Measurements from ENCODE around the gene POLR2A.

Gene POLR2A

GRCh38 chr17:7502171-7502847 lies 18.1 kb downstream of the POLR2A start:
- no peak overlapping the region for H3K23ac ChIP-seq (ENCODE audit: low read length in 2 of 2)
- no peak overlapping the region for H3K27ac ChIP-seq (ENCODE audit: low read length, poor library complexity, severe bottlenecking)
- H3K18ac ChIP-seq (ENCODE audit: low read depth in 1 of 2, low read length in 2 of 2): no peak overlapping the region
- no peak overlapping the region for H4K8ac ChIP-seq (ENCODE audit: low read length)
- H2BK12ac ChIP-seq (ENCODE audit: low read length in 2 of 2): no peak overlapping the region
- H2AK5ac ChIP-seq (ENCODE audit: low read length, severe bottlenecking): no peak overlapping the region
- peaks cover 80 to 95% of the 10 kb centered on the region in 2 experiments for H3K36me3 ChIP-seq (ENCODE audit: control insufficient read depth in 1 of 2, insufficient read depth in 2 of 2, low read depth in 1 of 2, low read length in 2 of 2)
- no peak for DNase-seq
- no peak overlapping the region for H2BK15ac ChIP-seq (ENCODE audit: low read depth, poor library complexity, severe bottlenecking)
- H2BK120ac ChIP-seq (ENCODE audit: low read depth, low read length): no peak overlapping the region
- H3K9ac ChIP-seq (ENCODE audit: low read length): no peak overlapping the region
- no peak overlapping the region for H3K4ac ChIP-seq (ENCODE audit: low read depth in 1 of 2, low read length in 2 of 2)
- no peak overlapping the region for H3K4me3 ChIP-seq (ENCODE audit: insufficient read depth in 1 of 2, low read depth in 1 of 2, low read length in 2 of 2)
- no peak overlapping the region for H4K91ac ChIP-seq (ENCODE audit: low read length)
- no peaks in the 10 kb centered on the region for H3K27me3 ChIP-seq (ENCODE audit: control insufficient read depth in 1 of 2, insufficient read depth in 1 of 2, low read length in 2 of 2)
- peaks cover 57% of the 10 kb centered on the region for H3K79me1 ChIP-seq (replicated peaks; ENCODE audit: low read length, poor library complexity, severe bottlenecking)
- H2AFZ ChIP-seq (ENCODE audit: low read depth, low read length): no peak overlapping the region
- no peaks in the 10 kb centered on the region for H3K9me3 ChIP-seq (ENCODE audit: control insufficient read depth, low read length)
- no peak overlapping the region for H3K4me2 ChIP-seq (ENCODE audit: low read length, poor library complexity, severe bottlenecking)
- H3K14ac ChIP-seq (ENCODE audit: low read length in 2 of 2): no peak overlapping the region
- 93% methylated on average over 18 of the region's 20 CpGs for WGBS
- no peak overlapping the region for H2BK5ac ChIP-seq (ENCODE audit: low read depth, low read length, poor library complexity, severe bottlenecking)
- H3K4me1 ChIP-seq (ENCODE audit: control insufficient read depth, insufficient read depth, low read depth, low read length): no peaks in the 10 kb centered on the region

GRCh38 chr17:7502987-7503386 lies 18.8 kb downstream of the POLR2A start:
- no peak overlapping the region for H3K23ac ChIP-seq (ENCODE audit: low read length in 2 of 2)
- 93% methylated on average over 13 of the region's 14 CpGs for WGBS
- no peak overlapping the region for H4K91ac ChIP-seq (ENCODE audit: low read length)
- H3K18ac ChIP-seq (ENCODE audit: low read depth in 1 of 2, low read length in 2 of 2): no peak overlapping the region
- H2AK5ac ChIP-seq (ENCODE audit: low read length, severe bottlenecking): no peak overlapping the region
- no peak overlapping the region for H3K9ac ChIP-seq (ENCODE audit: low read length)
- no peak overlapping the region for H3K4ac ChIP-seq (ENCODE audit: low read depth in 1 of 2, low read length in 2 of 2)
- no peak overlapping the region for H2BK120ac ChIP-seq (ENCODE audit: low read depth, low read length)
- H2AFZ ChIP-seq (ENCODE audit: low read depth, low read length): no peak overlapping the region
- H3K27me3 ChIP-seq (ENCODE audit: control insufficient read depth in 1 of 2, insufficient read depth in 1 of 2, low read length in 2 of 2): no peaks in the 10 kb centered on the region
- no peak overlapping the region for H3K27ac ChIP-seq (ENCODE audit: low read length, poor library complexity, severe bottlenecking)
- H3K9me3 ChIP-seq (ENCODE audit: control insufficient read depth, low read length): no peaks in the 10 kb centered on the region
- DNase-seq: no peak
- no peak overlapping the region for H3K4me3 ChIP-seq (ENCODE audit: insufficient read depth in 1 of 2, low read depth in 1 of 2, low read length in 2 of 2)
- H3K36me3 ChIP-seq (ENCODE audit: control insufficient read depth in 1 of 2, insufficient read depth in 2 of 2, low read depth in 1 of 2, low read length in 2 of 2): peaks cover 78 to 95% of the 10 kb centered on the region in 2 experiments
- H3K4me2 ChIP-seq (ENCODE audit: low read length, poor library complexity, severe bottlenecking): no peak overlapping the region
- H3K4me1 ChIP-seq (ENCODE audit: control insufficient read depth, insufficient read depth, low read depth, low read length): no peaks in the 10 kb centered on the region
- no peak overlapping the region for H2BK12ac ChIP-seq (ENCODE audit: low read length in 2 of 2)
- H4K8ac ChIP-seq (ENCODE audit: low read length): no peak overlapping the region
- H3K14ac ChIP-seq (ENCODE audit: low read length in 2 of 2): no peak overlapping the region
- H2BK15ac ChIP-seq (ENCODE audit: low read depth, poor library complexity, severe bottlenecking): no peak overlapping the region
- peaks cover 51% of the 10 kb centered on the region for H3K79me1 ChIP-seq (replicated peaks; ENCODE audit: low read length, poor library complexity, severe bottlenecking)
- H2BK5ac ChIP-seq (ENCODE audit: low read depth, low read length, poor library complexity, severe bottlenecking): no peak overlapping the region

- Histone ChIP-seq H3K23ac (ENCODE audit: low read length in 2 of 2) (no peak overlapping the region), H4K8ac (ENCODE audit: low read length) (no peak overlapping the region), H2BK12ac (ENCODE audit: low read length in 2 of 2) (no peak overlapping the region), H3K4me2 (ENCODE audit: low read length, poor library complexity, severe bottlenecking) (no peak overlapping the region), H2BK120ac (ENCODE audit: low read depth, low read length) (no peak overlapping the region), H3K4ac (ENCODE audit: low read depth in 1 of 2, low read length in 2 of 2) (no peak overlapping the region), H2BK5ac (ENCODE audit: low read depth, low read length, poor library complexity, severe bottlenecking) (no peak overlapping the region), H3K14ac (ENCODE audit: low read length in 2 of 2) (no peak overlapping the region), H3K18ac (ENCODE audit: low read depth in 1 of 2, low read length in 2 of 2) (no peak overlapping the region), H4K91ac (ENCODE audit: low read length) (no peak overlapping the region), H2BK15ac (ENCODE audit: low read depth, poor library complexity, severe bottlenecking) (no peak overlapping the region), H3K9me3 (ENCODE audit: control insufficient read depth, low read length) (no peaks in the 10 kb centered on the region), H3K9ac (ENCODE audit: low read length) (no peak overlapping the region), H3K79me1 (replicated peaks; ENCODE audit: low read length, poor library complexity, severe bottlenecking) (peaks cover 52% of the 10 kb centered on the region), H2AK5ac (ENCODE audit: low read length, severe bottlenecking) (no peak overlapping the region), H3K4me1 (ENCODE audit: control insufficient read depth, insufficient read depth, low read depth, low read length) (no peaks in the 10 kb centered on the region), H3K27me3 (ENCODE audit: control insufficient read depth in 1 of 2, insufficient read depth in 1 of 2, low read length in 2 of 2) (no peaks in the 10 kb centered on the region), H2AFZ (ENCODE audit: low read depth, low read length) (no peak overlapping the region), H3K36me3 (ENCODE audit: control insufficient read depth in 1 of 2, insufficient read depth in 2 of 2, low read depth in 1 of 2, low read length in 2 of 2) (peaks cover 80 to 95% of the 10 kb centered on the region in 2 experiments), H3K27ac (ENCODE audit: low read length, poor library complexity, severe bottlenecking) (no peak overlapping the region), H3K4me3 (ENCODE audit: insufficient read depth in 1 of 2, low read depth in 1 of 2, low read length in 2 of 2) (no peak overlapping the region)
- 96% methylated on average over 8 of the region's 8 CpGs for WGBS
- no peak for DNase-seq
These were observed 19.4 kb downstream of the POLR2A start for GRCh38 chr17:7503521-7503920.

- 98% methylated on average over 11 of the region's 11 CpGs for WGBS
These were observed 24.0 kb downstream of the POLR2A start for GRCh38 chr17:7508145-7508544.

More at GRCh38 chr17:7508145-7508544, 24.0 kb downstream of the POLR2A start:
- Histone ChIP-seq H2AK5ac (ENCODE audit: low read length, severe bottlenecking) (no peak overlapping the region), H3K27me3 (ENCODE audit: control insufficient read depth in 1 of 2, insufficient read depth in 1 of 2, low read length in 2 of 2) (no peaks in the 10 kb centered on the region), H2BK15ac (ENCODE audit: low read depth, poor library complexity, severe bottlenecking) (no peak overlapping the region), H3K14ac (ENCODE audit: low read length in 2 of 2) (no peak overlapping the region), H3K4me3 (ENCODE audit: insufficient read depth in 1 of 2, low read depth in 1 of 2, low read length in 2 of 2) (no peak overlapping the region), H4K8ac (ENCODE audit: low read length) (no peak overlapping the region), H2BK5ac (ENCODE audit: low read depth, low read length, poor library complexity, severe bottlenecking) (no peak overlapping the region), H3K23ac (ENCODE audit: low read length in 2 of 2) (no peak overlapping the region), H3K4me2 (ENCODE audit: low read length, poor library complexity, severe bottlenecking) (no peak overlapping the region), H2BK120ac (ENCODE audit: low read depth, low read length) (no peak overlapping the region), H3K4me1 (ENCODE audit: control insufficient read depth, insufficient read depth, low read depth, low read length) (no peaks in the 10 kb centered on the region), H3K79me1 (replicated peaks; ENCODE audit: low read length, poor library complexity, severe bottlenecking) (peaks cover 26% of the 10 kb centered on the region), H3K9ac (ENCODE audit: low read length) (no peak overlapping the region), H3K36me3 (ENCODE audit: control insufficient read depth in 1 of 2, insufficient read depth in 2 of 2, low read depth in 1 of 2, low read length in 2 of 2) (peaks cover 82 to 99% of the 10 kb centered on the region in 2 experiments), H2AFZ (ENCODE audit: low read depth, low read length) (no peak overlapping the region), H3K9me3 (ENCODE audit: control insufficient read depth, low read length) (no peaks in the 10 kb centered on the region), H3K27ac (ENCODE audit: low read length, poor library complexity, severe bottlenecking) (no peak overlapping the region), H4K91ac (ENCODE audit: low read length) (no peak overlapping the region), H2BK12ac (ENCODE audit: low read length in 2 of 2) (no peak overlapping the region), H3K18ac (ENCODE audit: low read depth in 1 of 2, low read length in 2 of 2) (no peak overlapping the region), H3K4ac (ENCODE audit: low read depth in 1 of 2, low read length in 2 of 2) (no peak overlapping the region)
- no peak for DNase-seq

Data from mesenchymal stem cell (in vitro differentiated cells and primary cell).